Measurements from ENCODE around the gene FLT4. TPM values are rescaled to one million over a fixed set of nuclear protein-coding genes. Genes with fewer than 3 reads are reported as not detected.
A peak's percentile ranks its signal among the peaks of the same experiment; 100 is the strongest.

FLT4 gene
- total RNA-seq, 1 donor from 2014 or later, result 7.2 TPM

GRCh38 chr5:180670586-180671359, 21.4 kb upstream of the FLT4 start:
- Histone ChIP-seq H3K4me1 (ENCODE audit: insufficient read depth, low read length) (no peaks in the 10 kb centered on the region), H3K27me3 (ENCODE audit: insufficient read depth, low read length) (peaks cover 15% of the 10 kb centered on the region), H3K4me2 (ENCODE audit: low read length) (no peak overlapping the region), H3K9ac (ENCODE audit: low read length) (no peak overlapping the region), H3K4me3 (ENCODE audit: insufficient read depth, low read depth, low read length) (no peak overlapping the region), H4K20me1 (ENCODE audit: insufficient read depth, low read length) (no peaks in the 10 kb centered on the region), H3K27ac (ENCODE audit: low read depth, low read length) (no peak overlapping the region), H3K79me2 (ENCODE audit: insufficient read depth, low read length) (no peaks in the 10 kb centered on the region), H2AFZ (ENCODE audit: low read depth, low read length) (no peak overlapping the region), H3K36me3 (ENCODE audit: insufficient read depth, low read length) (no peaks in the 10 kb centered on the region), H3K9me3 (ENCODE audit: insufficient read depth, low read depth, low read length) (no peaks in the 10 kb centered on the region)
- H3K9me3 Mint-ChIP-seq (ENCODE audit: unreplicated experiment), result no peaks in the 10 kb centered on the region
- H3K27ac Mint-ChIP-seq (ENCODE audit: unreplicated experiment), result no peak overlapping the region
- peak; percentile 22 for DNase-seq (ENCODE audit: low read depth)
- TF ChIP-seq, protein P1, sequence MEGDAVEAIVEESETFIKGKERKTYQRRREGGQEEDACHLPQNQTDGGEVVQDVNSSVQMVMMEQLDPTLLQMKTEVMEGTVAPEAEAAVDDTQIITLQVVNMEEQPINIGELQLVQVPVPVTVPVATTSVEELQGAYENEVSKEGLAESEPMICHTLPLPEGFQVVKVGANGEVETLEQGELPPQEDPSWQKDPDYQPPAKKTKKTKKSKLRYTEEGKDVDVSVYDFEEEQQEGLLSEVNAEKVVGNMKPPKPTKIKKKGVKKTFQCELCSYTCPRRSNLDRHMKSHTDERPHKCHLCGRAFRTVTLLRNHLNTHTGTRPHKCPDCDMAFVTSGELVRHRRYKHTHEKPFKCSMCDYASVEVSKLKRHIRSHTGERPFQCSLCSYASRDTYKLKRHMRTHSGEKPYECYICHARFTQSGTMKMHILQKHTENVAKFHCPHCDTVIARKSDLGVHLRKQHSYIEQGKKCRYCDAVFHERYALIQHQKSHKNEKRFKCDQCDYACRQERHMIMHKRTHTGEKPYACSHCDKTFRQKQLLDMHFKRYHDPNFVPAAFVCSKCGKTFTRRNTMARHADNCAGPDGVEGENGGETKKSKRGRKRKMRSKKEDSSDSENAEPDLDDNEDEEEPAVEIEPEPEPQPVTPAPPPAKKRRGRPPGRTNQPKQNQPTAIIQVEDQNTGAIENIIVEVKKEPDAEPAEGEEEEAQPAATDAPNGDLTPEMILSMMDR (IDR thresholded peaks at IDR 0.05; ENCODE audit: insufficient read depth, low read depth, low read length), result peak; percentile 68
- TF ChIP-seq EZH2 (IDR thresholded peaks at IDR 0.05; ENCODE audit: insufficient read depth, low read length), result no peak
- H3K36me3 Mint-ChIP-seq (ENCODE audit: low read depth, unreplicated experiment), result no peaks in the 10 kb centered on the region
- peaks cover 41% of the 10 kb centered on the region for H3K27me3 Mint-ChIP-seq (ENCODE audit: low read depth, unreplicated experiment)
- no peaks in the 10 kb centered on the region for H3K4me1 Mint-ChIP-seq (ENCODE audit: low read depth, unreplicated experiment)
- FAIRE-seq, result no peak
- H3K4me3 Mint-ChIP-seq (ENCODE audit: unreplicated experiment), result no peak overlapping the region

- no peaks in the 10 kb centered on the region for H3K9me3 ChIP-seq (ENCODE audit: insufficient read depth, low read depth, low read length)
- no peaks in the 10 kb centered on the region for H3K36me3 Mint-ChIP-seq (ENCODE audit: low read depth, unreplicated experiment)
- no peaks in the 10 kb centered on the region for H3K36me3 ChIP-seq (ENCODE audit: insufficient read depth, low read length)
- DNase-seq (ENCODE audit: low read depth) (no peak), FAIRE-seq (no peak)
- H2AFZ ChIP-seq (ENCODE audit: low read depth, low read length), result no peak overlapping the region
- TF ChIP-seq, protein P1 (IDR thresholded peaks at IDR 0.05; ENCODE audit: insufficient read depth, low read depth, low read length), result no peak
- no peak for TF ChIP-seq EZH2 (IDR thresholded peaks at IDR 0.05; ENCODE audit: insufficient read depth, low read length)
- H3K27ac Mint-ChIP-seq (ENCODE audit: unreplicated experiment), result no peak overlapping the region
- no peaks in the 10 kb centered on the region for H4K20me1 ChIP-seq (ENCODE audit: insufficient read depth, low read length)
- peaks cover 13% of the 10 kb centered on the region for H3K27me3 ChIP-seq (ENCODE audit: insufficient read depth, low read length)
- peaks cover 36% of the 10 kb centered on the region for H3K27me3 Mint-ChIP-seq (ENCODE audit: low read depth, unreplicated experiment)
- no peaks in the 10 kb centered on the region for H3K9me3 Mint-ChIP-seq (ENCODE audit: unreplicated experiment)
- H3K79me2 ChIP-seq (ENCODE audit: insufficient read depth, low read length), result no peaks in the 10 kb centered on the region
- no peak overlapping the region for H3K4me2 ChIP-seq (ENCODE audit: low read length)
- no peak overlapping the region for H3K27ac ChIP-seq (ENCODE audit: low read depth, low read length)
- H3K4me1 Mint-ChIP-seq (ENCODE audit: low read depth, unreplicated experiment), result no peaks in the 10 kb centered on the region
- no peak overlapping the region for H3K4me3 ChIP-seq (ENCODE audit: insufficient read depth, low read depth, low read length)
- H3K4me1 ChIP-seq (ENCODE audit: insufficient read depth, low read length), result no peaks in the 10 kb centered on the region
- no peak overlapping the region for H3K9ac ChIP-seq (ENCODE audit: low read length)
- H3K4me3 Mint-ChIP-seq (ENCODE audit: unreplicated experiment), result no peak overlapping the region
These were observed 20.8 kb upstream of the FLT4 start for GRCh38 chr5:180670157-180670556.

- Histone ChIP-seq H3K9ac (ENCODE audit: low read length) (no peak overlapping the region), H3K79me2 (ENCODE audit: insufficient read depth, low read length) (no peaks in the 10 kb centered on the region), H3K4me3 (ENCODE audit: insufficient read depth, low read depth, low read length) (no peak overlapping the region), H2AFZ (ENCODE audit: low read depth, low read length) (no peak overlapping the region), H3K9me3 (ENCODE audit: insufficient read depth, low read depth, low read length) (no peaks in the 10 kb centered on the region), H3K36me3 (ENCODE audit: insufficient read depth, low read length) (no peaks in the 10 kb centered on the region), H3K27ac (ENCODE audit: low read depth, low read length) (no peak overlapping the region), H3K4me2 (ENCODE audit: low read length) (no peak overlapping the region), H3K4me1 (ENCODE audit: insufficient read depth, low read length) (no peaks in the 10 kb centered on the region), H4K20me1 (ENCODE audit: insufficient read depth, low read length) (no peaks in the 10 kb centered on the region), H3K27me3 (ENCODE audit: insufficient read depth, low read length) (peaks cover 10% of the 10 kb centered on the region)
- DNase-seq (ENCODE audit: low read depth) (no peak), FAIRE-seq (no peak)
- H3K9me3 Mint-ChIP-seq (ENCODE audit: unreplicated experiment), result no peaks in the 10 kb centered on the region
- no peaks in the 10 kb centered on the region for H3K36me3 Mint-ChIP-seq (ENCODE audit: low read depth, unreplicated experiment)
- no peak overlapping the region for H3K4me3 Mint-ChIP-seq (ENCODE audit: unreplicated experiment)
- H3K27ac Mint-ChIP-seq (ENCODE audit: unreplicated experiment), result no peak overlapping the region
- peaks cover 33% of the 10 kb centered on the region for H3K27me3 Mint-ChIP-seq (ENCODE audit: low read depth, unreplicated experiment)
- H3K4me1 Mint-ChIP-seq (ENCODE audit: low read depth, unreplicated experiment), result no peaks in the 10 kb centered on the region
- TF ChIP-seq, protein P1 (IDR thresholded peaks at IDR 0.05; ENCODE audit: insufficient read depth, low read depth, low read length), result no peak
- TF ChIP-seq EZH2 (IDR thresholded peaks at IDR 0.05; ENCODE audit: insufficient read depth, low read length), result no peak
These were observed 20.3 kb upstream of the FLT4 start for GRCh38 chr5:180669661-180670060.

Measured in astrocyte (in vitro differentiated cells and primary cell).